ENCODE data around the gene CXCL14.

GRCh38 chr5:135556620-135557019 lies 22.2 kb downstream of the CXCL14 start:
- TF ChIP-seq CTCF (IDR thresholded peaks at IDR 0.05) (no peak), POLR2A (IDR thresholded peaks at IDR 0.05; ENCODE audit: low read depth) (no peak), EP300 (IDR thresholded peaks at IDR 0.05) (no peak)
